Mononuclear cell (primary cell): ENCODE data around the gene MIDN. TPM values are rescaled to one million over a fixed set of nuclear protein-coding genes. Genes with fewer than 3 reads are reported as not detected.

Source experiments
- H3K27me3 ChIP-seq: 2 replicates; pipeline ENCODE4 v1.6.0; 2011; ENCODE audit warnings: low read length, control low read depth; ENCODE audit not compliant: insufficient read depth
- H3K4me1 ChIP-seq: 2 replicates; pipeline ENCODE4 v1.5.1; 2011; ENCODE audit warnings: mild to moderate bottlenecking, low read length, control low read depth; ENCODE audit not compliant: insufficient read depth
- H3K4me3 ChIP-seq: 2 replicates; pipeline ENCODE4 v1.5.1; 2011; ENCODE audit warnings: mild to moderate bottlenecking, low read length, moderate library complexity
- H3K9me3 ChIP-seq: 2 replicates; pipeline ENCODE4 v1.5.1; 2011; ENCODE audit warnings: low read depth, mild to moderate bottlenecking, control low read depth, low read length
- total RNA-seq: library from RNA; depleted of rRNA; stranded (reverse); fragments of >200 nt; gene quantifications from one replicate; pipeline ENCODE4 v1.2.3, GENCODE V29; 2012

Gene MIDN
- total RNA-seq, 1 donor: 67.0 TPM

DNA sequence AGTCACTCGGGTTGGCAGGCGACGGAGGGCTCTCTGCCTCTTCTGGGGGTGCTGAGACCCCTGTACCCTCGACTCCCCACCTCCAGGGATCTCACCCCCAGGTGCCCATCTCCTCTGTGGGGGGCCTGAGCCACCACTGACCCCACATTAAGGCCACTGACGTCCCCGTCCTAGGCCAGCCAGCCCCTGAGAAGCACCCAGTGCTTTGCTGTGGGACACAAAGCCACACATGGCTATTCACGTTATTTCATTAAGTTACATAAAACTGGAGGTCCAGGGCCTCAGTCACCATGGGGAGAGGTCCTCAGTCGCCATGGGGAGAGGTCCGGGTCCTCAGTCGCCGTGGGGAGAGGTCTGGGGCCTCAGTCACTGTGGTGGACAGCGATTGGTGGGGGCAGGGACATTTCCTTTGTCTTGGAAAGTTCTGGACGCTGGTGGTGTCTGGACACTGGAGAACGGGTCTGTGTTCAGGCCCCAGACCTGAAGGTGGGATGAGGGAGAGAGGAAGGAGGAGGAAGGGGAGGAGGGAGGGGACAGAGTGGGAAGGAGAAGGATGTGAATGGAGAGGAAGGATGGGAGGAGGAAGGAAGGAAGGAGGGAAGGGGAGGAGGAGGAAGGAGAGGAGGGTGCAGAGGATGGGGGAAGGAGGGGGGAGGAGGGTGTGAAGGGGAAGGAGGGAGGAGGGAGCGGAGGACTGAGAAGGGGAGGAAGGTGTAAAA is 33.3 kb downstream of the MIDN start:
- H3K4me3 ChIP-seq: no peak overlapping the region
- H3K4me1 ChIP-seq: peaks cover 7% of the 10 kb centered on the region
- no peaks in the 10 kb centered on the region for H3K9me3 ChIP-seq
- peaks cover 18% of the 10 kb centered on the region for H3K27me3 ChIP-seq

DNA sequence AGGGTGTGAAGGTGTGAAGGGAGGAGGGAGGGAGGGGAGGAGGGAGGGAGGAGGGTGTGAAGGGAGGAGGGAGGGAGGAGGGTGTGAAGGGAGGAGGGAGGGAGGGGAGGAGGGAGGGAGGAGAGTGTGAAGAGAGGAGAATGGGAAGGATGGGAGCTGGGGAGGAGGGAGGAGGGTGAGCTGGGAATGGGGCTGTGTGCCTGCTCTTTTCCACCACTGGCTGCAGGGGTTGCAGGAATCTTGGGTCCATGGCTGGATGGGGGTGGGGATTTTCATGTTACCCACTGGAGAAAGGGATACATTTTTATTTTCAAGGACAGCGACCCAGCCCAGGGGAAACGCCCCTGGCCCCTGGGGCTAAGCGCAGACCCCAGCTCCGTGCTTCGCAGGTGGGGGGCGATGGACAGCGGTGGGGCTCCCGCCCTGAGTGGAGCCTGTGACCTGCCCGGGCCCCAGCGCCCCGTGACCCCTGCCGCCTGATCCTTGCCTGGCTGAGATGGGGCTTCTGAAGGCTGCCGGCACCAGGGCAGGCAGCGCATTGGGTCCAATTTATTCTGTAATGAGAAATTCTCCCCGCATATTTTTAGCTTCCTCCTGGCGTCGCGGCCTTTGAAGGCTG is 34.3 kb downstream of the MIDN start:
- Histone ChIP-seq H3K4me1 (no peaks in the 10 kb centered on the region), H3K27me3 (peaks cover 24% of the 10 kb centered on the region), H3K4me3 (no peak overlapping the region), H3K9me3 (no peaks in the 10 kb centered on the region)

DNA sequence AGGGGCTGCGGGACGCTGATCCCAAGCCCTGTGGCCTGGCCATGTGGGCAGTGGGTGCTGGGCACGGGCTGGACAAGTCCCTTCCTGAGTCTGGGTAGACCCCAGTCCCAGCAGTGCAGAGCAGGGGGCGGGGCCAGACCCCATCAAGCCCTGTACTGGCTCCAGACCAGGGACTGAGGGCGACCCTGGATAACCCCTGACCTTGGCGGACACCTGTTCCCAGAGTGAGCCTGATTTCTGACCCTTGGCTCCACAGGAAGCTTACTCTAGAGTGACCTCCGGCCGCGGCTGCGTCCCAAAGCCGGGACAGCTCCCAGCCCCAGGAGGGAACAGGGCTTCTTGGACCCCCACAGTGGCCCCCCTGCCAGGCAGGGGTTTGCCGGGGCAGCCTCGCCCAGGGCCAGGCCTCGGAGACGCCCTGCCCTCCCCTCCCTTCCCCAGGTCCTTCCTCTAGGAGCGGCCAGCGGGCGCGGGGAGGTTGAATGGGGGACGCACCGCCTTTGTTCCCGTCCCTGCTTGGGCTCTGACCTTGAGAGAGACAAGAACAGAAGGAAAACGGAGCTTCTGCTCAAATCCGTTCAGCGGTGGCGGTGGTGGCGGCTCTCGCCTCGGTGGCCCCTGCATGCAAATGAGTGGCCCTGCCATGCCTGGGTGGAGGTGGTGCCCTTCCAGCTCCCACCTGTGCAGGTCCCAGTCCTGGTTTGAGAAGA is 35.0 kb downstream of the MIDN start:
- Histone ChIP-seq H3K27me3 (peaks cover 26% of the 10 kb centered on the region), H3K4me1 (no peaks in the 10 kb centered on the region)

DNA sequence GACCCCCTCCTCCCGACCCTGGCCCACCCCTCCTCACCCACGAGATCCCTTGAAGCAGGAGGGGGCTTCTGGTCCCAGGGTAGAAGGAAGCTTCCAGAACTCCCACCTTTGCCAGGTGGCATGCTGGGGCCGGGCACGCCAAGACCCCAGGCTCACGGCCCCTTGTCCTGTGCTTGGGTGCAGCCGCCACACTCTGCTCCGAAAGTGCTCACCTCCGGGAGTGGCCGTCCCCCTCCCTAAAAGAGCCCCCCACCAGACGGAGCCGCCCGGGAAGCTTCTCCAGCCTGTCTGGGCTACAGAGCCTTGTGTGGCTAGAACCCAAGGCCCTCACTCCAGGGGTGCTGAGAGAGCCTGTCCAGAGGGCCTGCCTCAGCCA is 35.5 kb downstream of the MIDN start:
- Histone ChIP-seq H3K9me3 (no peaks in the 10 kb centered on the region), H3K27me3 (peaks cover 26% of the 10 kb centered on the region), H3K4me1 (no peaks in the 10 kb centered on the region), H3K4me3 (no peak overlapping the region)

More for the DNA sequence above, 35.0 kb downstream of the MIDN start:
- no peak overlapping the region for H3K4me3 ChIP-seq
- H3K9me3 ChIP-seq: no peaks in the 10 kb centered on the region

DNA sequence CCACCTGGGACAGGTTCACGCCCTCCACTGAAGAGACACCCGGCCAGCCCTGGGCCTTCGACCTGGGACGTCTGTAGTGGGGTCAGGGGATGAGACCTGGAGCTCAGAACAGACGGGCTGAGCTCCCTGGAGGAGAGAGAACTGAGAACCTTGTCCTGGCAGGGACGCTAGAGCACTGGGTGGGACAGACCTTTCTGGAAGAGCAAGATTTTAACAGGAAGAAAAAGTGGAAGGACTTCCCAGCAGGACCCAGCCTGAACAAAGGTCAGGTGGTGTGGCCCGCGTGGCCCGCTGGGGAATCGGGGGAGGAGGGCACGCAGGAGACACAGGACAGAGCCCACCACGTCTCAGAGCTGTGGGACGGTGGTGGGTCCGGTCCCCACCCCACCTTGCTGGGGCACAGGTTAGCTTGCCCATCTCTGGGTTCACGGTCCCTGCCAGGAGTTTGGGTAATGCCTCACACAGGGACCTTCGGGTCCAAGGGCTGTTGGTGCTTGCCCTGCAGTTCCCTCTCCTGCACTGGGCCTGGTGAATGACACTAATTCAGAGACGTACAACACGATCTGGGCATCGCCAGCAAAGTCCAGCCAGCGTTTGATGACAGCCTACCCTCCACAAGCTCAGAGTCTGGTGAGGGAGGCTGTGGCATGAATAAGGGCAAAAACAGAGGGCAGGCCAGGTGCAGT is 36.1 kb downstream of the MIDN start:
- Histone ChIP-seq H3K4me1 (no peaks in the 10 kb centered on the region), H3K9me3 (no peaks in the 10 kb centered on the region), H3K27me3 (peaks cover 26% of the 10 kb centered on the region), H3K4me3 (no peak overlapping the region)

DNA sequence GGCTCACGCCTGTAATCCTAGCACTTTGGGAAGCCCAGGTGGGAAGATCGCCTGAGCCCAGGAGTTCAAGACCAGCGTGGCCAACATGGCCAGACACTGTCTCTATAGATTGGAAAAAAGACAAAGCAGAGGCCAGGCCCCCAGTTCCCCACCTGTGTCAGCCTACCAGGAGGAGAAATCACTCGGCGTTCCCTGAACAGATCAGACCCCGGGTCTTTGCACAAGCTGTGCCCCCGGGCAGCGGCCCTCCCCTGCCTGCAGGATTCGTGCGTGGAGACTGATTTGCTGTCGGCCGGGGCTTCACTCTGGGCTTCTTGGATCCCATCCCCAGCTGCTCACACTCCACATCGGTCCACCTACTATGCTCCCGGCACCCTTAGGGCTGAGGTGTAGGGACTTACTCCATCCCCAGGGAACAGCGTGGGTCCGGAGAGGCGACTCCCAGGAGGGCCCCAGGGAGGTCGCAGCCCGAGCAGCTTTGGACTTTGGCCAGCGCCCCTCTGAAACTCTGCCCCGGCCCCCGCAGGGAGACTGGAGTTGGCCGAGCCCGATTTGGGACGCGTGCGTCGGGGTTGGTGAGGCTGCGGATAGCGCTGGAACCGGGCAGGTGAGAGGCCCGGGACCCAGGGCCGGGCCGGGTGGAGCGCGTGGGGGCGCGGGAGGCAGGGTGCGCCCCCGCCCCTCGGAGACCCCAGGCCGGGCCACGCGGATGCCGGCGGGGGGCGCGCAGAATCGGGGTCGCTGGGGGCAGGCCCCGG is 36.8 kb downstream of the MIDN start:
- Histone ChIP-seq H3K9me3 (no peaks in the 10 kb centered on the region), H3K4me3 (no peak overlapping the region), H3K27me3 (peaks cover 26% of the 10 kb centered on the region), H3K4me1 (no peaks in the 10 kb centered on the region)

DNA sequence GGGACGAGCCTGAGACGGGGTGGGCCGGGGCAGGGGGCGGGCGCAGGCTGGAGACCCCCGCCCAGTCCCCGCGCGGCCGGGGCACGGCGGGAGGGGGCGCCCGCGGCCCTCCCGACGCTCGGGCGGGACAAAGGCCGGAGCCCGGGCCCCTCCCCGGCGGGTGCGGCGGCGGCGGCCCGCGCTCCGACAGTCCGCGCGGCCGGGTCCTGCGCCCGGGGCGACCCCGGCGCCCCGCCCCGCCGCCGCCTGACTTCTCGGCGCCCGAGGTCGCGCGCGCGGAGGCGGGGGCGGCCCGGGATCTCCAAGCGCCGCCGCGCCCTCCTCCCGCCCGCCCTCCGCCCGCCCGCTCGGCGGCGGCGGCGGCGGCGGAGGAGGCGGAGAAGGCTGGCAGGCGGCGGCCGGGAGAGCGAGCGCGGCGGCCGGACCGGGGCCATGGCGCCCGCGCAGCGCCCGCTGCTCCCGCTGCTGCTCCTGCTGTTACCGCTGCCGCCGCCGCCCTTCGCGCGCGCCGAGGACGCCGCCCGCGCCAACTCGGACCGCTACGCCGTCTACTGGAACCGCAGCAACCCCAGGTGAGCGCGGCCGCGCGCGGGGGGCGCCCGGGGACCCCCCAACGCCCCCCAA is 37.5 kb downstream of the MIDN start, which contains the start of gene EFNA2:
TSS of gene EFNA2 (plus strand) at position 137 of the 624 bp plus-strand sequence. CDS start at position 433, 296 bp downstream.
- Histone ChIP-seq H3K4me1 (no peaks in the 10 kb centered on the region), H3K4me3 (no peak within 1 kb of the TSS), H3K27me3 (peaks cover 26% of the 10 kb centered on the region)

DNA sequence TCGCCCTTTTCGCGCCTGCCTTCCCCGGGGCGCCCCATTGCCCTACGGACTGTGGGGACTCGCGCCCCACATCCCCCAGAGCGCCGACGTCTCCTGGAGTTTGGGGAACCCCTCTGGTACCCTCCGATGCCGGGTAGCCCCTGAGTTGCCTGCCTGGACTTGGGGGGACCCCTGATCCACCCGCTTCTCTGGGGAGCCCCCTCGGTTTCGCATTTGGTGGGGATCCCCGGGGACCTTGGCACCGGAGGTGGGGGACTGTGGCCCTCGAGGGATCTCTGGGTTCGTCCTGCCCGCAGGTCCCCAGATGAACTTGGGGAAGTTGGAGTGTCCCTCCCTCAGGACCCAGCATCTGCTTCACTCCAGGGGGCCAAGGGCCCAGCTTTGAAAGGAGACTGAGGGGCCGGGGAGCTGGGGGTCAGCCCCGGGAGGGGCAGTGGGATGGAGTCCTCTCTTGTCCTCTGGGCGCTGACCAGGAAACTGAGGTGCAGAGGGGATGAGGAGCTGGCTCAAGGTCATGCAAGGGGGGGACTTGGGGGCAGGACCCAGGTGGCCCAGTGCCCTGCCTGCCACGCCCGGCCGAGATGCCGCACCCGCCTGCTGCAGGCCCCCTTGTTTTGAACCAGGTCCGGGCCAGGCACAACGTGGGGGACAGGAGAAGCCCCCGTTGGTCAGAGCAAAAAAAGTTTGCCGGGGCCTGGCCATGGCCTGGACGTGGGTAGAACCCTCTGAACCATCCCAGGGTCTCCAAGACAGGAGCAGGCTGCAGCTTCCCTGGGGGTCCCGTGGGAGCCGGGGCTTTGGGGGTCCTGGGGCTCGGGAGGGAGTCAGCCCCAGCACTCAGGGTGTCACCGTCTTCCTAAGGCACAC is 38.3 kb downstream of the MIDN start:
- Histone ChIP-seq H3K4me3 (no peak overlapping the region), H3K27me3 (peaks cover 26% of the 10 kb centered on the region), H3K4me1 (no peaks in the 10 kb centered on the region), H3K9me3 (no peaks in the 10 kb centered on the region)

More for the DNA sequence above, 37.5 kb downstream of the MIDN start, which contains the start of gene EFNA2:
- H3K9me3 ChIP-seq: no peaks in the 10 kb centered on the region

DNA sequence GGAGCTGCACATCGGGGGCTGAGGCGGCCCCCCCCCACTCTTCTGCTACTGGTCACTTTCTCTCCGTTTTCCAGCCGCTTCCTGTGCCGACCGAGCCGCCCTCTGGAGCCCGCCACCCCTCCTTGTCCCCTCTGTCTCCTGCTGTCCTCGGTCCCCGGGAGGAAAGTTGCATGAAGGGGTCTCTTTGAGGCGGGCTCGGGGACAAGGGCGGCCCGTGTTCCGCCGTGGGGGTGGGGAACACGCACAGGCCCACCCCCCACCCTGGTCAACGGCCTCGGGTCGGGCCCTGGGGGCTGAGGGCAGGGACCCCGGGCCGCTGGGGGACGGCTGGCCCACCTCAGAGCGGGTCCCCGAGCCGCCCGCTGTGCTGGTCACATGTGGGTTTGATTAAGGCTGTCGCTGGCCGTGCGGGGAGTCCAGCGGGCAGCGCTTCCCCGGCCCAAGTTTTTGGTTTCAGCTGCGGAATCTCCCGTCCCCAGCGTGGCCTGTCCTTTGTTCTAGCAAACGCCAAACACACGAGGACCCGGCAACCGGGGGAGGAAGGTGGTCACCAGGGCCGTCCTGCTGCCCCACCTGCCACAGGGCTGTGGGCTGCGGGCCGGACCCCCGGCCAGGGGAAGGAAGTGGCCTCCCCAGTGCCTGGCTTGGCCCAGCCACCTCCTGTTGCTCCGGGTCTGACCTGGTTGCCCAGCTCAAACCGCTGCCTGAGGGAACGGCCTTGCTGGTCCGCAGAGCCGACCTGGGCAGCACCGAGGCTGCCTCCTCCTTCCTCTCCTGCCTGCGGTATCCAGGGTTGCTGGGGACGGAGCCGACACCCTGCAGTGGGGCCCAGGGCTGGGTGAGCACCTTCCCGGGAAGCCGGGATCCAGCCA is 39.2 kb downstream of the MIDN start:
- Histone ChIP-seq H3K4me3 (no peak overlapping the region), H3K9me3 (no peaks in the 10 kb centered on the region), H3K4me1 (no peaks in the 10 kb centered on the region), H3K27me3 (peaks cover 26% of the 10 kb centered on the region)

DNA sequence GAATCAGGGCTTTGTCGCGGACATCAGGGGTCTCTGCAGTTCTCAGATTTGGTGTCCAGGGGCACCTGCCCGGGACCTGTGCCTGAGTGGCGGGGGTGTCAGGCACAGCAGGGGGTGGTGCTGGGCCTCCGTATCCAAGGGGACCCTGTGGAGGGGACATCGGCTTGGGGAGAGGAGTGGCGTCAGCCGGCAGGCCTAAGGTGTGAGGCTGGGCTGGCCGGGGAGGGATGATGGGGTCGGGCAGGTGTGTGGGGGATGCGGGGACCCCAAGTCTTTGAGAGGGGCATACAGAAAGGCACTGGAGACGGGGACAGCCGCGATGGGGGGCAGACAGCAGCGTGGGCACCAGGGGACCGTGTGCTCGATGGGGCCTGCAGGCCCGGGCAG is 39.8 kb downstream of the MIDN start:
- Histone ChIP-seq H3K4me1 (no peaks in the 10 kb centered on the region), H3K27me3 (peaks cover 26% of the 10 kb centered on the region), H3K4me3 (no peak overlapping the region), H3K9me3 (no peaks in the 10 kb centered on the region)

DNA sequence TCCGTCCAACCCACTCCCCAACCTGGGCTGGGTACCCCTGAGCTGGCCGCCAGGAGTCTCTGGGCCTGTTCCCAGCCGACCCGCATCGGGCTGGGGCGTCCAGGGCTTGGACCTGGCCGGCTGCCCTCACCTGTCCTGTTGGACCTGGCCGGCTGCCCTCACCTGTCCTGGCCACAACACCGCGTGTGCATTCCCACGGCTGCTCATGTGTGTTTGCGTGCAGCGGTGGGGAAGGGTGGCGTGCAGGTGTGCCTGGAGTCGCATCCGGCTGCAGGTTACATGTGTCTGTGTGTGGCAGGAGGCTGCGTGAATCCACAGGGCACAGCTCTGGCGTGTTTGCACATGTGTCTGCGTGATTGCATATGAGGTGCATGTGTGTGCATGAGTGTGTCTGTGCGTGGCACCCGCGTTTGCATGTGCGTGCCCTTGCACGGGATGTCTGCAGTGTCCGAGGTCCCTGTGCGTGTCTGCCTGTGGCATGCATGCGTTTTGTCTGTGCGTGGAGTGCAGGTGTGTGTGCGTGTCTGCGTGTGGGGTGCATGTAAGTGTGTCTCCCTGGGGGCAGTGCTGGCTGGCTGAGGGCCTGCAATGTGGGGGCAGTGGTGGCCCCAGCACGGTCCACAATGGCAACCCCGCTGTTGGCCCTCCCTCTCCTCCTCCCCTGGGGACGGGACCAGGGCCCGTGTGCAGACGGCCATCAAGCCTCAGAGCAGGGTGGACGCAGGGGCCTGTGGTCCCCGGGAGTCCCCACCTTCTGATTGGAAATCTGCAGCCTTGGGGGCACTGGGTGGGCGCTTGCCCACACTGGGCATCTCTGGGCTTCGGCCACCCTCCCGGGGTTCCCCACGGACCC is 40.7 kb downstream of the MIDN start:
- H3K9me3 ChIP-seq: no peaks in the 10 kb centered on the region

DNA sequence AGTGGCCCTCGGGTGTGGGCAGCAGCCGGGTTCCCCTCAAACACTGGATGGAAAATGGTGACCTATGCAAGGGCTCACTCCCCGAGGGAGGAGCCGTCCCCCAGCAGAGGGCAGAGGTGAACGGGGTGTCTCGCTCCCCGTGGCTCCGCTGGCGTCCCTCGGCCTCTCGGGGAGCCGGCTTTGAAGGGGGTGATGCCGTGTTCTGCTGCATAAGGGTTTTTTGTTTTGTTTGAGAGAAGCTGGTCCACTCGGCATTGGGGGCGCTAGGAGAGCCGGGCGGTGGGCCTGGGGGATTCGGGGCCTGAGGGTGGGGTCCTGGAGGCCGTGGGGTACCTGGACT is 41.3 kb downstream of the MIDN start:
- no peaks in the 10 kb centered on the region for H3K4me1 ChIP-seq
- H3K27me3 ChIP-seq: peaks cover 18% of the 10 kb centered on the region
- H3K4me3 ChIP-seq: no peak overlapping the region
- no peaks in the 10 kb centered on the region for H3K9me3 ChIP-seq

More for the DNA sequence above, 40.7 kb downstream of the MIDN start:
- no peak overlapping the region for H3K4me3 ChIP-seq
- peaks cover 24% of the 10 kb centered on the region for H3K27me3 ChIP-seq
- no peaks in the 10 kb centered on the region for H3K4me1 ChIP-seq
